ENCODE results near the gene IRS2. TPM values are rescaled to one million over a fixed set of nuclear protein-coding genes. Genes with fewer than 3 reads are reported as not detected.

The IRS2 gene
- total and polyA plus RNA-seq, 2 donors (not counting 3 experiments of a cell fraction or from before 2014, with no cell fraction given), result 1.6 to 4.4 TPM

DNA sequence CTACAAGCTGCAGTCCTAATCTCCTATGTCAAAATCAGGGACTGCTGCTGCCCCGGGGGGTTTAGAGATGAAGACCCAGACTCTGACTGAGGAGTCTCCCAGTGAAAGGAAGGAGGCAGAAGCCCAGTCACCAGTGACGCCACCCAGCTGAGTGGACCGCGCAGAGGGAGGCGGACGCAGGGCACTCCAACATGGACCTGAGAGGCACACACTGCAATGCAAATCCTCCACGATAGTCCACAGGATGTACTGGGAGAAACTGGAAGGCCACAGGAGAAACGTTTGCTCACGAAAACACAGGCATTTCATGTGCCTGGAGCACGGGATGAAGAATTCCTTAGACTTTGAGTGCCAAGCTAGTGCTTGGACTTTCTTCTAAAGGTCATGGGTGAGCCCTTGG is 58.3 kb downstream of the IRS2 start:
- Histone ChIP-seq H3K27ac (ENCODE audit: insufficient read depth, low read depth, low read length) (no peak overlapping the region), H2AFZ (ENCODE audit: low read depth, low read length) (no peak overlapping the region), H3K9me1 (replicated peaks; ENCODE audit: control insufficient read depth, extremely low read depth, insufficient read depth, low read length) (no peaks in the 10 kb centered on the region), H3K36me3 (ENCODE audit: control insufficient read depth in 2 of 2, extremely low read depth in 1 of 2, insufficient read depth in 2 of 2, low read length in 2 of 2) (no peaks in the 10 kb centered on the region), H3K4me2 (ENCODE audit: insufficient read depth, low read length) (no peak overlapping the region), H3K27me3 (ENCODE audit: control insufficient read depth in 2 of 2, insufficient read depth in 2 of 2, low read length in 2 of 2) (peaks cover 2 to 3% of the 10 kb centered on the region in 2 experiments), H3K4me3 (replicated peaks in 1 of 3; ENCODE audit: insufficient read depth in 1 of 3, low read depth in 1 of 3, low read length in 3 of 3) (no peak overlapping the region), H4K20me1 (replicated peaks; ENCODE audit: control insufficient read depth, extremely low read depth, insufficient read depth, low read length) (no peaks in the 10 kb centered on the region), H3K79me2 (ENCODE audit: control insufficient read depth, insufficient read depth, low read length) (no peaks in the 10 kb centered on the region), H3K4me1 (ENCODE audit: control insufficient read depth, extremely low read depth, insufficient read depth, low read length) (no peaks in the 10 kb centered on the region), H3K9ac (replicated peaks; ENCODE audit: extremely low read depth, insufficient read depth, low read length) (no peak overlapping the region), H3K9me3 (replicated peaks; ENCODE audit: control insufficient read depth, insufficient read depth, low read length) (no peaks in the 10 kb centered on the region)
- ChIA-PET CTCF (interaction anchor here (1.3 kb wide), 1 partner anchor 9 kb away, joined by 3 read pairs; no protein-coding TSS in a partner anchor), POLR2A (no interaction called here)
- TF ChIP-seq GATA2 (IDR thresholded peaks at IDR 0.05; ENCODE audit: insufficient read depth, insufficient read length, low read depth, low read length) (no peak), JUN (IDR thresholded peaks at IDR 0.05; ENCODE audit: borderline replicate concordance, insufficient read depth, insufficient read length, low read depth) (no peak), POLR2A (IDR thresholded peaks at IDR 0.05; ENCODE audit: low read depth, low read length) (no peak), MYC (IDR thresholded peaks at IDR 0.05; ENCODE audit: low read depth, low read length) (no peak), EZH2 (IDR thresholded peaks at IDR 0.05; ENCODE audit: borderline replicate concordance, low read depth, low read length, severe bottlenecking) (no peak), FOS (IDR thresholded peaks at IDR 0.05; ENCODE audit: borderline replicate concordance, insufficient read depth, low read length) (no peak), POLR2AphosphoS5 (IDR thresholded peaks at IDR 0.05; ENCODE audit: insufficient read depth, low read depth, low read length) (no peak)
- TF ChIP-seq, protein P1, sequence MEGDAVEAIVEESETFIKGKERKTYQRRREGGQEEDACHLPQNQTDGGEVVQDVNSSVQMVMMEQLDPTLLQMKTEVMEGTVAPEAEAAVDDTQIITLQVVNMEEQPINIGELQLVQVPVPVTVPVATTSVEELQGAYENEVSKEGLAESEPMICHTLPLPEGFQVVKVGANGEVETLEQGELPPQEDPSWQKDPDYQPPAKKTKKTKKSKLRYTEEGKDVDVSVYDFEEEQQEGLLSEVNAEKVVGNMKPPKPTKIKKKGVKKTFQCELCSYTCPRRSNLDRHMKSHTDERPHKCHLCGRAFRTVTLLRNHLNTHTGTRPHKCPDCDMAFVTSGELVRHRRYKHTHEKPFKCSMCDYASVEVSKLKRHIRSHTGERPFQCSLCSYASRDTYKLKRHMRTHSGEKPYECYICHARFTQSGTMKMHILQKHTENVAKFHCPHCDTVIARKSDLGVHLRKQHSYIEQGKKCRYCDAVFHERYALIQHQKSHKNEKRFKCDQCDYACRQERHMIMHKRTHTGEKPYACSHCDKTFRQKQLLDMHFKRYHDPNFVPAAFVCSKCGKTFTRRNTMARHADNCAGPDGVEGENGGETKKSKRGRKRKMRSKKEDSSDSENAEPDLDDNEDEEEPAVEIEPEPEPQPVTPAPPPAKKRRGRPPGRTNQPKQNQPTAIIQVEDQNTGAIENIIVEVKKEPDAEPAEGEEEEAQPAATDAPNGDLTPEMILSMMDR (IDR thresholded peaks at IDR 0.05; ENCODE audit: extremely low read depth in 1 of 2, insufficient read depth in 1 of 2, low read depth in 1 of 2, low read length in 2 of 2), result no peak
- TF ChIP-seq, protein P2, sequence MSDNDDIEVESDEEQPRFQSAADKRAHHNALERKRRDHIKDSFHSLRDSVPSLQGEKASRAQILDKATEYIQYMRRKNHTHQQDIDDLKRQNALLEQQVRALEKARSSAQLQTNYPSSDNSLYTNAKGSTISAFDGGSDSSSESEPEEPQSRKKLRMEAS (IDR thresholded peaks at IDR 0.05; ENCODE audit: insufficient read depth, insufficient read length), result no peak
- dilution Hi-C loops (cut with MboI; ENCODE audit: extremely low pct_ligation_motif_present, low sequenced_read_pairs), result no loop called here
- no TSS peak for BruUV-seq (replicated peaks)
- FAIRE-seq, result no peak
- intact Hi-C loops (cut with micrococcal nuclease), result no loop called here
- DNase-seq (ENCODE audit: low read depth, low spot score), result no peak
